CD4-positive, alpha-beta T cell treated with Interleukin-4 for 4 hours (primary cell): Measurements from ENCODE around the gene PCDHA13.
"Not testable (repeated sequence)": the region's sequence is repeated elsewhere in the genome, so short reads cannot be mapped to it uniquely, and the experiment has no call there.

Experiments used
- DNase-seq: peaks from one replicate; pipeline ENCODE4 v3.0.0-alpha.2; 2020

The PCDHA13 gene

GRCh38 chr5:140881889-140882590 is at the start of gene PCDHA13:
TSS of gene PCDHA13 (plus strand) at chr5:140882124. CDS start at chr5:140882269, 145 bp downstream.
- no peak for DNase-seq

- no peak for DNase-seq
These were observed 47.9 kb upstream of the PCDHA13 start, which contains the start of gene PCDHA7 for GRCh38 chr5:140833993-140834392. TSS of gene PCDHA7 (plus strand) at chr5:140834269. CDS start at chr5:140834384, 115 bp downstream.

- DNase-seq: not testable (repeated sequence)
These were observed 47.4 kb upstream of the PCDHA13 start for GRCh38 chr5:140834439-140835008.

- no peak for DNase-seq
These were observed 46.1 kb upstream of the PCDHA13 start for GRCh38 chr5:140835622-140836510.

- no peak for DNase-seq
These were observed 40.7 kb upstream of the PCDHA13 start, which contains the start of gene PCDHA8 for GRCh38 chr5:140840978-140841962. TSS of gene PCDHA8 (plus strand) at chr5:140841187. CDS start at chr5:140841322, 135 bp downstream.

- no peak for DNase-seq
These were observed 38.9 kb upstream of the PCDHA13 start for GRCh38 chr5:140842798-140843733.

GRCh38 chr5:140848139-140849102 is 33.5 kb upstream of the PCDHA13 start, which contains the start of gene PCDHA9:
TSS of gene PCDHA9 (plus strand) at chr5:140848382. CDS start at chr5:140848496, 114 bp downstream.
- DNase-seq: not testable (repeated sequence)

- DNase-seq: not testable (repeated sequence)
These were observed 31.9 kb upstream of the PCDHA13 start for GRCh38 chr5:140849831-140850634.

GRCh38 chr5:140855772-140856674 is 25.9 kb upstream of the PCDHA13 start, which contains the start of gene PCDHA10:
TSS of gene PCDHA10 (plus strand) at chr5:140855897. CDS start at chr5:140856049, 152 bp downstream.
- DNase-seq: no peak

- no peak for DNase-seq
These were observed 24.5 kb upstream of the PCDHA13 start for GRCh38 chr5:140857177-140857986.

GRCh38 chr5:140857987-140858240 is 24.0 kb upstream of the PCDHA13 start:
- no peak for DNase-seq

- DNase-seq: no peak
These were observed 19.3 kb upstream of the PCDHA13 start for GRCh38 chr5:140862441-140863295.

GRCh38 chr5:140868721-140869554 is 13.0 kb upstream of the PCDHA13 start, which contains the start of gene PCDHA11:
TSS of gene PCDHA11 (plus strand) at chr5:140868957. CDS start at chr5:140869104, 147 bp downstream.
- DNase-seq: no peak

- DNase-seq: no peak
These were observed 12.4 kb upstream of the PCDHA13 start for GRCh38 chr5:140869555-140869886.
